Stimulated activated CD8-positive, alpha-beta memory T cell treated with anti-CD3 and anti-CD28 coated beads, Interleukin-15, amount 100 ng/mL, for 48 hours (primary cell): ENCODE data around the gene BCAS2.

Experiments
- DNase-seq, 2 donors: peaks; one replicate each; pipeline ENCODE4 v3.0.0-alpha.2; 2020; ENCODE audit warnings: low read depth in 2 of 2

BCAS2 gene

DNA sequence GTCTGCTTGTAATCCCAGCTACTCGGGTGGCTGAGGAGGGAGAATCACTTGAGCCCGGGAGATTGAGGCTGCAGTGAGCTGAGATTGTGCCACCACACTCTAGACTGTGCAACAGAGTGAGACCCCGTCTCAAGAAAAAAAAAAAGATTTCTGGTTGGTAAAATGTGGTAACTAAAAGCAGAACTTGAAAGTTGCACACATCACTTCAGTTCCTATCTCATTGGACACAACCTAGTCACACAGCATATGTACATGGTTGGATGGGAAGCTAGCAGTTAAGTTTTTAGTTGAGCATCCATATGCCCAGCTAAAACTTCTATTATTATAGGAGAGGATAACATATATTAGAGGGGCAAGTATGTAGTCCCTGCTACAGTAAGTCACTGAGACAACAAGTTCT, 22.1 kb downstream of the BCAS2 start:
- DNase-seq: no peak

DNA sequence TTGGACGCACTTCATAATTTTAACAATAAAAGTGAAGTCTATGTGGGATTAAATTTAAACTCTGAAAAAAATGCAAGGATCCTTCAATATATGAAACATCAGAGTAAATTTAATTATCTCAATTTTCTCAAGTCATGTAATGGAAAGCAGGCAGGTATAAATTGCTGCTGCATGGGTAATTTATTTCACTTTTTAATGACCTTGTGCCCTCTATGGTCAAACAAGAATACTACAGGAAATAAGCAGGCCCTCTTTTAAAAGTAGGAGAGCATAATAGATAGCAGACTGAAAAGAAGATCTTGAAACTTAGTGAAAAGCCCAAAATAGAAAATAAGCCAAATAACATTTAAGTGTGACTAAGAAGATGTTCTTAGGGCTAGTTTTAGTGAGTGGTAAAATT, 22.9 kb downstream of the BCAS2 start:
- no peak for DNase-seq

DNA sequence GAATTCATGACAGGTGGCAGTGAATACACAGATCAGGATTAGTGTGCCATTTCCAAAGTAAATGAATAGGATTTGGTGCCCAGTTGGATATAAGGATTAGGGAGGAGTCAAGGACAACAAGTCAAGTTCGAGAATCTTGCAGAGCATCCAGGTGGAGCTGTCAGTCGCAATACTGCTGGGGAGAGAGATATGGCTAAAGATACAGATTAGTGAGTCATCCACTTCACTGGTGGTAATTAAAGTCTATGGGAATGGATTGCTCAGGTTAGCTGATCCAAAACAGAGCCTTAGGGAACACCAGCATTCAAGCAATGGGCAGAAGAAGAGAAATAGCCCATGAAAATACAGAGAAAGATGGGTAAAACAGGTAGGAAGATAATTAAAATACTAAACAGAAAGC, 26.8 kb downstream of the BCAS2 start:
- no peak for DNase-seq

DNA sequence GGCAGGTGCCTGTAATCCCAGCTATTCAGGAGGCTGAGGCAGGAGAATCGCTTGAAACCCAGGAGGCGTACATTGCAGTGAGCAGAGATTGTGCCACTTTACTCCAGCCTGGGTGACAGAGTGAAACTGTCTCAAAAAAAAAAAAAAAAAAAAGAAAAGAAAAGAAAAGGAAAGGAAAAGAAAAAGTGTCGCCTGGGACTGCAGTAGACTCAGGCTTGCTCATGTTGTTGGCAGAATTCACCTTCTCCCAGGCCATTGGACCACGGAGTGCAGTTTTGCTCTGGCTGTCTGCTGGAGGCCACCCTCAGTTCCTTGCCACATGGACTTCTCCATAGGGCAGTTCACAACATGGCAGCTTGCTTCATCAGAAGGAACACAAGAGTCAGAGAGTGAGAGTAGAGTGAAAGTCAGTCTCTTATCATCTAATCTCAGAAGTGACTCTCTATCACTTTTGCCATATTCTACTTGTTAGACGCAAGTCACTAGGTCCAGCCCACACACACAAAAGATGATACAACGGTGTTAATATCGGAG, 29.2 kb downstream of the BCAS2 start:
- DNase-seq: no peak

DNA sequence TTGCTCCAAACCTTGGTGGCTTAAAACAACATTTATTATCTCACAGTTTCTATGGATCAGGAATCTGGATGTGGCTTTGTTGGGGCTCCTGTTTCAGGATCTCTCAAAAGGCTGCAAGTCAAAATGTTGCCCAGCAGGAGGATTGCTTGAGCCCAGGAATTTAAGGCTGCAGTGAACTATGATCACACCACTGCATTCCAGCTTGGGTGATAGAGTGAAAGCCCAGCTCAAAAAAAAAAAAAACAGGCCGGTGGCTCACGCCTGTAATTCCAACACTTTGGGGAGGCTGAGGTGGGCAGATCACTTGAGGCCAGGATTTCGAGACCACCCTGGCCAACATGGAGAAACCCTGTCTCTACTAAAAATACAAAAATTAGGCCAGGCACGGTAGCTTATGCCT, 30.0 kb downstream of the BCAS2 start:
- DNase-seq: no peak

DNA sequence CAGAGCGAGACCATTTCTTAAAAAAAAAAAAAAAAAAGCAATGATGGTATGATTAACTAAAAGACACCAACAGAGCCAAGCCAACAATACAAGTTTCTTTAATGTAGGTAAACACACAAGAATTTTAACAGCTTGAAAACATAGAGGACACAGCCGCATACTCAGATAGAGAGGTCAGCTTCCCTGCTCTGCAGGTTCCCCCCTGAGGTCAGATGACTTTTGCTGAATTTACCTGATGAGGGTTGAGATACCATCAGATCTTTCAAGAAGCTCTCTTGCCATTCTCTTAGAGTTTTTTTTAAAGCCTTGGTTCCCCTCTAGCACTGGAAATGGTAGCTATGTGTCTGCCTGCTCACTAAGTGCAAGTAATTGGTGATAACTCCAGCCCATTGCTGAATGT, 31.1 kb downstream of the BCAS2 start:
- no peak for DNase-seq

DNA sequence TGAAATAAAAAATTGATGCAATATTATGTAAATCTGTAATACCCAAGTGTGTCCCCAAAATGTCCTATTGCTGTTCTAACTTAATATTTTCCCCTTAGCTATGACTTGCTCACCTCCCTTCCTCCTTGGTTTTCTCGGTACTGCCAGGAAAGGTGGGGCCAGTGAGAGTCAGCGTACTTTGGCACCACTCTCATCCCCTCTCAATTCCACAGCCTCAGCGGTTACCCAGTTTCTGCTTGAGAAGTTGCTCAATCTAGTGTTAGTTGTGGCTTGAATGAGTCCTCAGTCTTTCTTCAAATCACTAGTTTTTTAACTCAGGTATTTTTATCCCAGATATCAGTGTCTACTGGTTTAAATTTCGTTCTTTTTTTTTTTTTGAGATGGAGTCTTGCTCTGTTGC, 32.3 kb downstream of the BCAS2 start:
- no peak for DNase-seq

DNA sequence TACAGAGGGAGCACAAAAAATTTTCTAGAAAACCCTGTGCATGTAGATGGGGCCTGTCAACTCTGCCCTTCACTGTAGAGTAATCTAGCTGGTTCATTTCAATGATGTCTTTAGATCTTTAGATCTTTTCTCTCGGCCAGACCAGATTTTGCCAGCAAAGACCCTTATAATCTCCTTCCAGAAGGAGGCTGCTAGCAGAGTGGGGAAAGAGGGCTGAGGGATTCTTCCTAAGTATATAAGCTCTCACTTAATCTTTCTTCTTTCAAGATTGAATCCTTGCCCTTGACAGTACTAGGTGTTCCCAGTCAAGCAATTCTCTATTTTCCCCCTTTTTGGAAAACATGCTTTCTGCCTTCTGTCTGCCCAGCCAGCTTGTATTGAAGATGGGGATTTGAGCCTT, 34.3 kb downstream of the BCAS2 start:
- DNase-seq: no peak

DNA sequence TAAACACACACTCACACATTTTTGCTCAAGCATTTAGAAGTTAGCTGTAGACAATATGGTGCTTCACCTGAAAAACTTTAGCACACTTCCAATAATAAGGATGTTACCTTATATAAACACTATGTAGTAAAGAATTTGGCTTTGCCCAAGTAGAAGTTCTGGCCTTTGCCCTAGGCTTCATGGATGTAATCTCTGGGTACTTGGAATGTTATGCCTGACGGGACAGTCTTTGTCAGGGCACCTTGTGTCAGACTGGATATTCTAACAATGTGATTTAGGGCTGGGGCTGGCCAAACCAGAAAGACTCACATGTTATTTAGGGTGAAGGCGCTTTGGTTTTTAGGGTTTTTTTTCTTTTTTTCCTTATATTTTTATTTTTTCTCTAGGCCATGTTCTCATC, 35.6 kb downstream of the BCAS2 start:
- DNase-seq: no peak

DNA sequence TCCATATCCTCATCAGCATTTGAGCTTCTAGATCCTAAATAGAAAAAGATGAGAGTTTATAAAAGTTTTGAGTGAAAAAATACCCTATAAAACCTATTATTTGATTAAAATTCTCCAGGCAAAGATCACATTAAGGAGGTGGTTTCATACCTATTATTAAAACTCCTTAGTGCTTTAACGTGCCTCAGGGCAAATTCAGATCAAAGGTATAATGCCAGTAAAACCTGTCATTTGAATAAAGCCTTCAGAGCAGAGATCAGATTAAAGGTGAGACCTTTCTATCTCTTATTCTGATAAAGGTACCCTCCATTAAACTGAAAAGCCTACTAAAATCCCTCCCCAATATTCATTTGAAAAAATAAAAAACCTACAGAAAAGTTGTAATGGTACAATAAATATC, 36.1 kb downstream of the BCAS2 start:
- no peak for DNase-seq

DNA sequence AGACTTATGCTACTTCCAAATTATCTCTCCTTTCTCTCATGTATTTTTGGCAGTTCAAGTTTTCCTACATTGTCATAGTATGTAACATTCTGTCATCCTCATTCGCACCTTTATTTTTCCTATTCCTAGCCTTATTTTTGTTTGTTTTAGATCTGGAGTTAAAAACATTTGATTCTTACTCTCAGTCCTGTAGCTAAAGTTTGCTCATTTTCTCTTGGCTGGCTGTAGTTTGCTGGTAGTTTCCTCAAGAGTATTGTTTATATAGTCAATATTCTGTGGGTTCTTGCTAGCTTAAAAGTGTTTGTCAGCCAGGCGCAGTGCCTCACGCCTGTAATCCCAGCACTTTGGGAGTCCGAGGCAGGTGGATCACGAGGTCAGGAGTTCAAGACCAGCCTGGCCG, 40.6 kb downstream of the BCAS2 start:
- no peak for DNase-seq

DNA sequence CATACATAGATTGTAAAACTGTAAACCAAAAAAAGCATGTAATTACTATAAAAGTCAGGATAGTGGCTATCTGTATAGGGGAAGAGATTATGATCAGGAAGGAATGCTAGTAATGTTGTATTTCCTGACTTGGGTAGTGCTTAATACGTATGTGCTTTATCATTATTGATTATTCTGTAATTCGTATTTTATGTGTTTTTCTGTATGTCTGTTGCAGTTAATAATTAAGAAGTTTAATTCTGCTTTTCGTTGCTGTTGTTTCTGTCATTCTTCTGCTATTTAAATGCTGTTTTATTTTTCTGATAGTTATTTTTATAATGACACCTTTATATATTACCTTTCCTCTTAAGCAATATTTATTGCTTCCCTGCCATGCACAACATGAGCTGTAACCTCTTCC, 41.1 kb downstream of the BCAS2 start:
- no peak for DNase-seq

DNA sequence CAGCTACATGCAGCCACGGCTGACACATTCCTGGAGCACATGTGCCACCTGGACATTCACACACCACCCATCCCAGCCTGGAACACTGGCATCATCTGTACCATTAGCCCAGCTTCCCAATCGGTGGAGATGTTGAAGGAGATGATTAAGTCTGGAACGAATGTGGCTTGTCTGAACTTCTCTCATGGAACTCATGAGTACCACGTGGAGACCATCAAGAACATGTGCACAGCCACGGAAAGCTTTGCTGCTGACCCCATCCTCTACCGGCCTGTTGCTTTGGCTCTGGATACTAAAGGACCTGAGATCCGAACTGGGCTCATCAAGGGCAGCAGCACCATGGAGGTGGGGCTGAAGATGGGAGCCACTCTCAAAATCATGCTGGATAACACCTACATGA, 45.4 kb downstream of the BCAS2 start:
- DNase-seq: no peak

DNA sequence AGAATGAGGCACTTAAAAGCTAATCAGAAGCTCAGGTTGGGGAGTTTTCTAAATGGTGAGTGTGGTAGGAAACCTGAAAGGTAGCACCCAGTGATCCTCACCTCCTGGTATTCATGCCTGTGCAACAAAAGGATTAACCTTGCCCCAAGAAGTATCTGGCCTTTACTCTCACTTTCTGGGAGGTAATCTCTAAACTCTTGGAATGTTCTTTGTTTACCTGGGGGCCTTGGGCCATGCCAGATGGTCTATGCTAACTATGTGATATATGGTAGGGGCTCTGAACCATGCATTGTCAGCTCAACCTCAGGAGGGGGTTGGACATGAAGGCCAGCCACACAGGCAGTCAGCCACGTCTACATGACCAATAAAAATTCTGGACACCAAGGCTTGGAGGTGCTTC, 46.0 kb downstream of the BCAS2 start:
- DNase-seq: no peak

DNA sequence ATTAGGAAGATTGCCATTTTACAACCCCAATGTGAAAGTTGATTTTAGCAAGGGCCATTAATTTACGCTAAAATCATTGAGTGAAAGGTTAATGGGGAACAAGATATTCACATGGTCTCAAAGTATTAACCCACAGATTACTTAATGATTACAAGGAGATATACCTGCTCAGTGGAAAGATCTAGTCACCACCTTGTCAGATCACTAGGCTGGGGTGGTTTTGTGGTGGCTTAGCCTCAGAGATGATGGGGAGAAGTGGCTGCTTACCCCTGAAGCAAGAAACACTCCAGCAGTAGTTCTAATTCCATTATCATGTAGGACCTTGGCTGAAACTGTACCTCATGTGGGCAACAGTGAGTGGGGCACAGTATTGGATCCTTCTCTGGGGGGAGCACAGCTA, 50.3 kb downstream of the BCAS2 start:
- no peak for DNase-seq

DNA sequence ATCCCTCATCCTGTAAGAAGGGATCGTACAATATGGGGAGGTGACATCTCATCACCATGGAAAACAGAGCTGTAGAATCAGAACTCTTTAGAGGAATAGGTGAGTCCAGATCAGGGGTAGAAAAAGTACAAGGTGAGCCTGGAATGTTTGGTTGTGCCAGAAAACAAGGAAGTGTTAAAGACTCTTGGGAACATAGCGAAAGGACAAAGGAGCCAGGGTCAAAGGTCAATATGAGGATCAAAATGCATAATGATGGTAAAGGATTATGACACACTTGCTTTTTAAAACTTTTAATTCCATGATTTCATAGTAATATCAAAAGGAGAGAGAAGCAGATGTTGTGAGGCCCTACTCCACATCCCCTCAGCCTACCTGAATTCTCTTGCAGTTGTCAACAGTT, 51.2 kb downstream of the BCAS2 start:
- no peak for DNase-seq

DNA sequence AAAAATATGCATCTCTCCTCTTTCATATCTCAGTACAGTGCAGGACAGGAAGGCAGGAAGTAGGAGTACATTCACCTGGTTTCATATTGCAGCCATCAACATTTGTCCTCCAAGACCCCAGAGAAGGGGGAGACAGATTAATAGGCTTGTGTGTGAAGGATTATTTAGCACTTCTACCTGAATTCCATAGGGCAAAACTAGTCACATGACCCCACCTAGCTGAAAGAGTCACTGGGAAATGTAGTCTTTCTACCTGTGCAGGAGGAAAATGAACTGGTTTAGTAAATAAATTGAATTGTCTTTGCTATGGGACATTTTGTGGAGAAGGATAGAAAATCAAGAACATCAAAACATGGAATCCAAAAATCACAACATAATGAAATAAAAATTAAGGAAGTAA, 56.5 kb downstream of the BCAS2 start:
- DNase-seq: no peak

DNA sequence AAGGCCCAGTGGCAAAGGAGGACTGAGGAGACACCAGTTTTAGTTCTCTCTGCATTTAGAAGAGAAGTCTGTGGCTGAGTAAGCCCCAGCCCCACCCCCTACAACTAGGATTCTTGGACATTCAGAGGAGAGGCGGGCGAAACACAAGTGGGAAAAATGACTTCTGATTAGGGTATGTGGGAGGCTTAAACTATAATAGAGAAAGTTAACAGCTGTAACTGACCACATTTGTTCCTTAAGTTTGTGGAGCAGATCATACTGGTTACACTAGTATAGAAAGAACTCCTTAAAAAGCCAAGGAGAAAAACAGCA, 59.2 kb downstream of the BCAS2 start:
- no peak for DNase-seq

DNA sequence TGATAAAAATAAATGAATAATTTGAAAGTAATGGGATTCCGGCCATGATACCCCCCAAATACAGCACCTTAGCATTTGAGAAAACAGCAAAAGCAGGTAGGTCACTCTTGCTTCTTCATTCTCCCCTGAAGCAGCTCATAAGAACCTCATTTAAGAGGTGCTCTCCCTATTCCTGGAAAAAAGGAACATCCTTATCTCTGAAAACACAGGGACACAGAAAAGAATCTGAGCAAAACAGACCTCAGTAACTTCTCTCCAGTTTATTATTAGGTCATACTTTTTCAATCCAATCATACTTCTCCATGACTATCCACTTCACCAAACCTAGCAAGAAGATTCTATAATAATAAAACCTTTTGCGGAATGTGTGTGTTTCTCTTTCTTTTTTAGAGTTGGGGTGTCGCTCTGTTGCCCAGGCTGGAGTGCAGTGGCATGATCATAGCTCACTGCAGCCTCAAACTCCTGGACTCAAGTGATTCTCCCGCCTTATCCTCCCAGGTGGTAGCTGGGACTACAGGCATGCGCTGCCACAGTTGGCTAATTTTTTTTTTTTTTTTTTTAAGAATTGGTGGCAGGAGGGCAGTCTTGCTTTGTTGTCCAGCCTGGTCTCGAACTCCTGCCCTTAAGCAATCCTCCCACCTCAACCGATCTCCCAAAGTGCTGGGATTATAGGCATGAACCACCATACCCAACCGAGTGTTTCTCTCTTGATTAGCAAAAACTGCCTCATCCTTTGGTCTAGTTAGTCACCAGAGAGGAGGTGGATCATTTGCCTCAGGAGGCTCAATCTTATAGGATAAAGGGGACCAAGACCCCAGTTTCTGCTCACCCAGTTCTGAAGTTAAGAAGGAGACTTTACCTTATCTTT, 59.8 kb downstream of the BCAS2 start:
- no peak for DNase-seq
